NCI-H2227 treated with DMSO at 0.1 percent for 48 hours (cell line): ENCODE results near the gene TXNDC9.
"Not testable (repeated sequence)": the region's sequence is repeated elsewhere in the genome, so short reads cannot be mapped to it uniquely, and the experiment has no call there.

ENCODE experiments used
- DNase-seq: peaks from one replicate; lab custom pipeline; 2025; lab: John Stamatoyannopoulos, UW

The TXNDC9 gene

GRCh38 chr2:99325384-99325783 lies 10.7 kb downstream of the TXNDC9 start:
- no peak for DNase-seq

GRCh38 chr2:99317873-99318200 lies 18.3 kb downstream of the TXNDC9 start:
- DNase-seq, result not testable (repeated sequence)

GRCh38 chr2:99317161-99317872 lies 18.8 kb downstream of the TXNDC9 start:
- no peak for DNase-seq

GRCh38 chr2:99301097-99301496 lies 35.0 kb downstream of the TXNDC9 start, which contains the start of gene LYG1:
Gene LYG1, minus strand, starts transcription at chr2:99301197. Its CDS starts 5,527 bp downstream, at chr2:99295670.
- not testable (repeated sequence) for DNase-seq

GRCh38 chr2:99299580-99299979 lies 36.6 kb downstream of the TXNDC9 start:
- DNase-seq, result no peak

GRCh38 chr2:99297994-99298393 lies 38.1 kb downstream of the TXNDC9 start:
- DNase-seq, result no peak

GRCh38 chr2:99285526-99285925 lies 50.6 kb downstream of the TXNDC9 start:
- no peak for DNase-seq

GRCh38 chr2:99279969-99280695 lies 56.0 kb downstream of the TXNDC9 start:
- no peak for DNase-seq

GRCh38 chr2:99278793-99279291 lies 57.3 kb downstream of the TXNDC9 start:
- DNase-seq, result no peak

- DNase-seq, result not testable (repeated sequence)
Observed at GRCh38 chr2:99278195-99278765, 57.9 kb downstream of the TXNDC9 start.

- DNase-seq, result no peak
Observed at GRCh38 chr2:99275882-99276281, 60.3 kb downstream of the TXNDC9 start.
